Neural cell (in vitro differentiated cells): Measurements from ENCODE around the gene RGS6. TPM values are rescaled to one million over a fixed set of nuclear protein-coding genes. Genes with fewer than 3 reads are reported as not detected.

Experiments
- H2AFZ ChIP-seq: fragments of 200-600, 300-800 bp; sonication (generic), shearing (Covaris generic); 2 replicates; pipeline ENCODE4 v1.6.0; 2014; ENCODE audit warnings: low read depth, mild to moderate bottlenecking, antibody characterized with exemption, low read length, moderate library complexity
- H3F3A ChIP-seq: fragments of 200-600 bp; shearing (Covaris generic); 2 replicates; pipeline ENCODE4 v1.6.1; 2016; ENCODE audit warnings: mild to moderate bottlenecking, moderate library complexity, mixed read lengths, antibody characterized with exemption, low read length; ENCODE audit not compliant: insufficient read depth, poor library complexity, severe bottlenecking
- H3K27ac ChIP-seq: fragments of 200-600, 300-800 bp; sonication (generic), shearing (Covaris generic); 2 replicates; pipeline ENCODE4 v1.5.1; 2014; ENCODE audit warnings: mild to moderate bottlenecking, low read length, moderate library complexity
- H3K27me3 ChIP-seq: fragments of 300-800, 200-600 bp; sonication (generic), shearing (Covaris generic); 2 replicates; pipeline ENCODE4 v1.6.0; 2014; ENCODE audit warnings: mild to moderate bottlenecking, low read depth, low read length, moderate library complexity; ENCODE audit not compliant: insufficient read depth
- H3K36me3 ChIP-seq: fragments of 300-800, 200-600 bp; sonication (generic), shearing (Covaris generic); 2 replicates; pipeline ENCODE4 v1.5.1; 2014; ENCODE audit warnings: mild to moderate bottlenecking, antibody characterized with exemption, low read length, moderate library complexity; ENCODE audit not compliant: insufficient read depth
- H3K4me2 ChIP-seq: fragments of 300-800, 200-600 bp; sonication (generic), shearing (Covaris generic); 2 replicates; pipeline ENCODE4 v1.6.0; 2014; ENCODE audit warnings: mild to moderate bottlenecking, low read length
- H3K4me3 ChIP-seq: fragments of 300-800, 200-600 bp; sonication (generic), shearing (Covaris generic); 2 replicates; pipeline ENCODE4 v1.5.1; 2014; ENCODE audit warnings: mild to moderate bottlenecking, low read length, moderate library complexity
- H3K79me2 ChIP-seq: fragments of 200-600 bp; shearing (Covaris generic); replicated peaks from 2 replicates; pipeline ENCODE4 v1.6.0; 2014; ENCODE audit warnings: mild to moderate bottlenecking, low read length, moderate library complexity; ENCODE audit not compliant: insufficient read depth
- H3K9ac ChIP-seq: fragments of 300-800, 200-600 bp; sonication (generic), shearing (Covaris generic); 2 replicates; pipeline ENCODE4 v1.6.1; 2016; ENCODE audit warnings: mild to moderate bottlenecking, low read length, mixed read lengths
- H3K9me2 ChIP-seq: fragments of 200-600 bp; shearing (Covaris generic); 2 replicates; pipeline ENCODE4 v1.6.1; 2016; ENCODE audit warnings: mild to moderate bottlenecking, low read length, mixed read lengths; ENCODE audit not compliant: insufficient read depth
- H3K9me3 ChIP-seq: fragments of 200-600, 300-800 bp; sonication (generic), shearing (Covaris generic); 2 replicates; pipeline ENCODE4 v1.6.1; 2016; ENCODE audit warnings: mild to moderate bottlenecking, mixed run types, low read length, moderate library complexity, mixed read lengths
- H4K20me1 ChIP-seq: fragments of 200-600 bp; shearing (Covaris generic); 2 replicates; pipeline ENCODE4 v1.6.1; 2016; ENCODE audit warnings: mild to moderate bottlenecking, mixed run types; ENCODE audit not compliant: insufficient read depth
- CTCF ChIP-seq: fragments of 450-650 bp; IDR thresholded peaks from 2 replicates; pipeline ENCODE4 v1.5.1; 2014; ENCODE audit warnings: antibody characterized with exemption, mild to moderate bottlenecking, moderate library complexity; ENCODE audit not compliant: poor library complexity, severe bottlenecking
- EP300 ChIP-seq: fragments of 450-650 bp; conservative IDR thresholded peaks from 2 replicates; pipeline ENCODE4 v1.6.1; 2014; ENCODE audit warnings: antibody characterized with exemption, mild to moderate bottlenecking, moderate library complexity; ENCODE audit not compliant: poor library complexity, severe bottlenecking
- EZH2 ChIP-seq: fragments of 200-600, 300-800 bp; shearing (Covaris generic), sonication (generic); IDR thresholded peaks from 2 replicates; pipeline ENCODE4 v1.6.1; 2014; ENCODE audit warnings: antibody characterized with exemption, low read length, borderline replicate concordance, mild to moderate bottlenecking; ENCODE audit not compliant: insufficient read depth, poor library complexity, severe bottlenecking
- MXI1 ChIP-seq: fragments of 450-650 bp; conservative IDR thresholded peaks from 2 replicates; pipeline ENCODE4 v1.6.1; 2014; ENCODE audit warnings: antibody characterized with exemption, mild to moderate bottlenecking; ENCODE audit not compliant: poor library complexity, severe bottlenecking
- POLR2AphosphoS5 ChIP-seq: IDR thresholded peaks from 2 replicates; pipeline ENCODE4 v1.6.1; 2012
- RAD21 ChIP-seq: fragments of 450-650 bp; conservative IDR thresholded peaks from 2 replicates; pipeline ENCODE4 v1.6.1; 2014; ENCODE audit warnings: antibody characterized with exemption, mild to moderate bottlenecking, moderate library complexity
- REST ChIP-seq: IDR thresholded peaks from 2 replicates; pipeline ENCODE4 v1.6.1; 2012; ENCODE audit warnings: borderline replicate concordance
- SMC3 ChIP-seq: fragments of 450-650 bp; conservative IDR thresholded peaks from 2 replicates; pipeline ENCODE4 v1.6.1; 2014; ENCODE audit warnings: antibody characterized with exemption, mild to moderate bottlenecking, moderate library complexity; ENCODE audit not compliant: poor library complexity
- TAF1 ChIP-seq: IDR thresholded peaks from 2 replicates; pipeline ENCODE4 v1.6.1; 2012; ENCODE audit warnings: low read depth
- polyA plus RNA-seq: library from polyadenylated mRNA; depleted of rRNA; stranded (reverse); fragments of >200 nt; gene quantifications from 2 replicates; pipeline ENCODE4 v1.2.3, GENCODE V29; 2014

Gene RGS6
- polyA plus RNA-seq, 1 donor from 2014 or later: 7.3 TPM

- Histone ChIP-seq H2AFZ (no peak overlapping the region), H3K9me2 (no peaks in the 10 kb centered on the region), H3K9me3 (no peaks in the 10 kb centered on the region), H3K27ac (peak overlapping the region; percentile 58), H3K79me2 (no peaks in the 10 kb centered on the region), H3K4me3 (peak overlapping the region; percentile 39), H4K20me1 (no peaks in the 10 kb centered on the region), H3K27me3 (no peaks in the 10 kb centered on the region), H3K9ac (no peak overlapping the region), H3K4me2 (peak overlapping the region; percentile 42), H3K36me3 (no peaks in the 10 kb centered on the region), H3F3A (no peaks in the 10 kb centered on the region)
- TF ChIP-seq TAF1: no peak
- TF ChIP-seq RAD21: no peak
- TF ChIP-seq SMC3: no peak
- TF ChIP-seq EZH2: no peak
- TF ChIP-seq EP300: peak; percentile 34
Observed at GRCh38 chr14:72478471-72478893, 546.3 kb downstream of the RGS6 start.

GRCh38 chr14:72479461-72479931 lies 547.3 kb downstream of the RGS6 start:
- no peaks in the 10 kb centered on the region for H3K36me3 ChIP-seq
- no peak overlapping the region for H2AFZ ChIP-seq
- H3K9ac ChIP-seq: no peak overlapping the region
- no peaks in the 10 kb centered on the region for H3K9me3 ChIP-seq
- H3K4me2 ChIP-seq: no peak overlapping the region
- H3K27me3 ChIP-seq: no peaks in the 10 kb centered on the region
- no peaks in the 10 kb centered on the region for H3F3A ChIP-seq
- H3K27ac ChIP-seq: peak overlapping the region; percentile 58
- no peaks in the 10 kb centered on the region for H3K79me2 ChIP-seq
- no peaks in the 10 kb centered on the region for H3K9me2 ChIP-seq
- no peak overlapping the region for H3K4me3 ChIP-seq
- H4K20me1 ChIP-seq: no peaks in the 10 kb centered on the region
- no peak for TF ChIP-seq EZH2

GRCh38 chr14:72480464-72481243 lies 548.4 kb downstream of the RGS6 start:
- H3K27me3 ChIP-seq: no peaks in the 10 kb centered on the region
- H3K4me3 ChIP-seq: no peak overlapping the region
- TF ChIP-seq MXI1: no peak
- no peak for TF ChIP-seq REST
- TF ChIP-seq POLR2AphosphoS5: no peak
- no peak for TF ChIP-seq TAF1
- no peak for TF ChIP-seq SMC3
- no peak for TF ChIP-seq RAD21
- no peak for TF ChIP-seq EP300
- no peak for TF ChIP-seq EZH2
- no peak for TF ChIP-seq CTCF
- H3K4me2 ChIP-seq: no peak overlapping the region
- H3F3A ChIP-seq: no peaks in the 10 kb centered on the region
- no peak overlapping the region for H3K27ac ChIP-seq
- no peaks in the 10 kb centered on the region for H3K9me2 ChIP-seq
- no peak overlapping the region for H3K9ac ChIP-seq
- H3K36me3 ChIP-seq: no peaks in the 10 kb centered on the region
- no peaks in the 10 kb centered on the region for H3K79me2 ChIP-seq
- H2AFZ ChIP-seq: no peak overlapping the region
- no peaks in the 10 kb centered on the region for H4K20me1 ChIP-seq
- H3K9me3 ChIP-seq: no peaks in the 10 kb centered on the region
